HG02973 (cell line): Measurements from ENCODE around the gene CALHM3.
A peak's percentile ranks its signal among the peaks of the same experiment; 100 is the strongest.
"Not testable (repeated sequence)": the region's sequence is repeated elsewhere in the genome, so short reads cannot be mapped to it uniquely, and the experiment has no call there.

Experiments used
- ATAC-seq: cut with Tn5 transposase; IDR thresholded peaks from one replicate; pipeline ENCODE4 v1.9.1; 2021; ENCODE audit warnings: moderate library complexity; ENCODE audit not compliant: unreplicated experiment

Gene CALHM3

DNA sequence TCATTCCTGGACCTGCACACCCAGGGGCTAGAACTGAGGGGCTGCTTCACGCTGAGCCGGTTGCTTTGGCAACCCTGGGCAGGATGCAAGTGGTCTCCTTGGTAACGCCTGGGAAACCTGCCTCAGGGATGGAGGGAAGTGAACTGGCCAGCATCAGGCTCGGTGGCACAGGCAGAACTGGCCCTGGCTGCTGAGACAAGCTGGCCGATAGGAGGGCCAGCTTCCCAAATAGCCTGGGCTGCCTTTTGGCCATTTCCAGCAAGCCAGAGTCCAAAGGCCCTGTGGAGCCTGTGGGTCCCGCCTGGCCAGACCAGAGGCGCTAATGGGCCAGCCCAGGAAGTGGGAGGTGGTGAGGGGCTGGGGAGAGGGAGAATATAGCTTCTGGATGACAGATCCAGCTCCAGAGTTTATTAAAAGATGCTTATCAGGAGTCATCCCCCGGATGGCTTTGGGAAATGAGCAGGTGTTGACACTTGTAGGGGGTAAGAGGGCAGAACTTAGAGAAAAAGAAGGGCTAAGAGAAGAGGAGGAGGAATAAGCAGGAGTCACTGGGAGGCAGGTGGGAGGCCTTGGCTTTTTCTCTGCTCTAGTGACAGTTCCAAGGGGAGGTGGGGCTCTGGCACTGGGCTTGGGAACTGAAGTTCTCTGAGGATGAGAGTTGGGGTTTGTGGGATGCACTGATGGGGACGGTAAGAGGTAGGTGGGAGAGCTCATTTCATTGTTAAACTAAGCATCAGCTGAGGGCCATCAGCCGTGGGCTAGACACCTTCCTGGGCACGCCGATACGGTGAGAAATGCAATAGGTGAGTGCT is 24.0 kb upstream of the CALHM3 start:
- no peak for ATAC-seq

DNA sequence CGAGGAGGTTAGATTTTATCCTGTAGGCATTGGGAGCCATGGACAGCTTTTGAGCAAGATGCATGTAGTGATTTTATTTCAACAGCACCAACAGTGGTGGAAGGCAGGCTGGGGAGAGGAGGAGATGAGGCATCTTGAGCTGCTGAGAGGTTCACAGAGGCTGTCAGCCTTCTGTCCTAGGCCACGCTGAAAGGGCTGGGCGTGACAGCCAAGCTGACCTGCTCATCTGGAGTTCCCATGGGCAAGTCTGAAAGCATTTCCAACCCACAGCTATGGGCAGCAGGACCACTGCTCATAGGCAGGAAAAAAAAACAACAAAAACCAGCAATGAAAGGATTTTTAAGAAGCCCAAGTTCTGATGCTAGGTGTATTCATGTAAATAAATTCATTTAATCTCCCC is 22.1 kb upstream of the CALHM3 start:
- ATAC-seq, result no peak

DNA sequence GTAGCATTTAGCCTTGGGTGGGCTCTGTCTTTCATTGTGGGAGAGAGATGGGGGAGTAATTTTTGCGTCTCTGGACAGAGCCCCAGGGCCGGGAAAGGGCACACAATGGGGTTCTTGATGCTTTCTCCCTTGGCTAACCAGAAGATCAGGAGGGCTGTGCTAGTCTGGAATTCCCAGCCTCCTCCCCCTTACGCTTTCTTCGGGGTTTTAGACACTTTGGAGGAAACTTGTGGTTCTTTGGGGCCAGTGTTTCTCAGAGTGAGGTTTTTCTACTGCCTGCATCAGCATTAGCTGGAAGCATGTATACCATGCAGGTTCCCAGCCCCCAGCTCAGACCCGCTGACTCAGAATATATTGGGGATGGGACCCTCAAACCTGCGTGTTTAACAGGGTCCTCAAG is 21.4 kb upstream of the CALHM3 start:
- ATAC-seq, result no peak

DNA sequence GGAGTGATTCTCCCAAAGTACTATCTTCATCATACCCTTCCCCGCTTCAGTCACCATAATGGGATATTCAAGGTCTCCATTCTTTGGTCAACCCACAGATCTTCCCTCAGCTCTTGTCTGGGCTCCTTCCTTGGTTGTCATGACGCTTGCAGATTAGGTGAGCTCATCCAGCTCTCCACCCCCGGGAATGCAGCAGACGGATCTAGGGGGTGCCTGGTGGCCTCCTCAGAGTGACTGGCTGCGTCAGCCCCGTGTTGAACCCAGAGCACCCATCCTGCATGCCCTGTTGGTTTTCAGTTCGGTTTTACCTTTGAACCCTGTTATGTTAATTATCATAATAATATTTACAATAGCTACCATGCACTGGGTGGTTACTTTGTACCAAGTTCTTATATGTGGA is 20.8 kb upstream of the CALHM3 start:
- ATAC-seq, result no peak

DNA sequence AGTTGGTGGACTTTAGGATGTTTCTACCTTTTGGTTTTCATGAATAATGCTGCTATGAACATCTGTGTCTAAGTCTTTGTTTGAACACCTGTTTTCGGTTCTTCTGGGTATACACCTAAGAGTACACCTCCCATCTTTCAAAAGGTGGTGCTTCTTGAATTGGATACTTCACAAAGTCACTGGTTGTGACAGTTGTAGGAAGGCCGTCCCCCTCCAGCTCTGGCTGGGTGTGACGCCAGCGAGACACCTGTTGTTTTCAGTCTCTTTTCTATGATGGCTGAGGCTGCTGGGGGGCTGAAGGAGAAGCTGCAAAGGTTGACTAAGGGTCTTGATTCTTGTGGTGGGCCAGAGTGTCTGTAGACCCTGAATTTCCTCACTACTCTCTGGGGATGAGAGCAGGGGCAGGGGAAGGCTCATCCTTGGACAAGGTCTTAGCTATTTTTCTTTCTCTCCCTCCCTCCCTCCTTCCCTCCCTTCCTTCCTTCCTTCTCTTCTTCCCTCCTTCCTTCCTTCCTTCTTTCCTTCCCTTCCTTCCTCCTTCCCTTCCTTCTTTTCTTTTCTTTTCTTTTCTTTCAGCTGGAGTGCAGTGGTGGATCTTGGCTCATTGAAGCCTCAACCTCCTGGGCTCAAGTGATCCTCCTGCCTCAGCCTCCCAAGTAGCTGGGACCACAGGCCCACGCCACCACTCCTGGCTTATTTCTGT is 20.0 kb upstream of the CALHM3 start:
- no peak for ATAC-seq

DNA sequence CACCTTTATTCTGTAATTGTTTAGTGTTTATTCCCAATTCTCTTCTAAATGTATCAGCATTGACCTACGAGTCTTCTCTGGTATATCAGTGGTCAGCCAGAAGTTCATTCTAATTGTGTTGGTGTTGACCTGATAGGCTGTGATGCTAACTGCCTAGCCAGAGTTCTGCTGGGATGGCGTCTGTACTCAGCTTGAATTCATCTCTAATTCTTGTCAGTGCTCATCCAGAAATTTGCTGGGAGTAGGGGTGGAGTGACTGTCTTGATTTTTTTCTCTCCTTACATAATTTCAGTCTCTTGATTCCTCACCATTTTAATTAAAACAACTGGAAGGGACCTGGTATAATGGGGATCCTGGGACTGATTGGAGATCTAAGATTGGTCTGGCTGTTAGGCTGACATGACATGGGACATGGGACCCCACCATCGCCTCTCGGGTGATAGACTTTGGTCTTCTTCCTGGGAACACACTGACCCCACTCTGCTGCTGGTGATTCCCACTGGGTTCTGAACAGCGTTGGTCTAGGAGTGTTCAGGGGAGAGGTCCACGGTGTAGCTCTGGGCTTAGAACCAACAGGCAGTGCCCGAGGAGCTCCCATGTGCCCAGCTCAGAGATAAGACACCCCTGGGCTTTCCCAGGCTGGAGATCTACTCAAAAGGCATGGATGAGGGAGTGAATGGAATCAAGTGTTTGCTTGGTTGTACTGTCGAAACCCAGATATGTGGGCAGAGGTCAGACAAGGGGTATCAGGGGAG is 18.3 kb upstream of the CALHM3 start:
- no peak for ATAC-seq

DNA sequence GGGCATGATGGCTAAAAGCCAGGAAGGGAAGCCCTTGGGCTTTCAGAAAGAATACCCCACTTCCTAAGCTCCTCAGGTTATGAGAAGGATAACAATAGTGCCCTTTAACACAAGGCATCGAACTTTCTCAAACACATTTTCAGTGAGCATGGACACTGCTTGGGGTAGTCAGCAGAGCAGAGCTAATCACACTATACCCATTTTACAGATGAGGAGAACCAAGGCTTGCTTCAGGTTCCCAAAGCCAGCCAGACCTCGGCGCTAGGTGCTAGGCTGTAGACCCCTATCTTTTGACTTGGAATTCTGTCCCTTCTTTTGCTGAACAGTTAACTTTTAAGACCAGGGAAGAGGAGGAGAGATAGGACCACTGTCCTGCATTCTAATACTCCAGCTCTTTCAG is 16.3 kb upstream of the CALHM3 start:
- ATAC-seq, result no peak

DNA sequence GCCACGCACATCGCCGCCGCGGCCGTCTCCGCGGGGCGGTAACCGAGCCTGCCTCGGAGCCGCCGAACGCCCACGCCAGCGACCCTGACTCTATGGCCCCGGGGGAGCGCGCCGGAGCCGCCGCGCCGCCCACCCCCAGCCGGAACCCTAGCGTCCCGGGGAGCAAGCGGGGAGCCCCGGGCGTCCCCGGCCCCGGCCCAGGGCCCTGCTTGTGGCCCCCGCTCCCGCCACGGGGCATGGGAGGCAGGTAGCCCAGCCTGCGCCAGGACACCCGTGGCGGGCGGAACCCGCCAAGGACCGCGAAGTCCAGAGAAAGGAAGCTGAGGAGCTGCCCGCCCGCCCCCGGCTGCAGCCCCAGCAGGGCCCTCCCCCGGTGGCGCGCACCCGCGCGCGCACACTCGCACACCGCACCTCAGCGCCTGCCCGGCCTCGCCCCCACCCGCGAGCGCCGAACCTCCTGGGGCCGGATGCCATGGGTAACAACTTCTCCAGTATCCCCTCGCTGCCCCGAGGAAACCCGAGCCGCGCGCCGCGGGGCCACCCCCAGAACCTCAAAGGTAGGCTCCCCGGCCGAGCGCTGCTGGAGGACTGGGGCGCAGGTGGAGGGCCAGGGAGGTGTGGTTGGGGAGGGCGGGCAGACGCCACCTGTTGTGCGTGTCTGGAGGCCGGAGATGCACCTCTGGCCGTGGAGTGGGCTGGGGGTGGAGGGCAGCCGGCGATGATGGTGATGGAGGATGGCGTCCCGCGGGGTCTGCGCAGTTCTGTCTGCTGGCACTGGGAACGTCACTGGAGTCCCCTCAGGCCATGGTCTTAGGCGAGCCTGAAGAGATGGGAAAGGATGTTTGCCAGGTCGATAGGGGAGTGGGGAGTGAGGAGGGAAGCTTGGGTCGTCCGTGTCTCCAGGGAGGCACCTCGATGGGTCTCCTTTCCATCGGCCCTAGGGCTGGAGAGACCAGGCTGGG is 15.2 kb upstream of the CALHM3 start:
- no peak for ATAC-seq

DNA sequence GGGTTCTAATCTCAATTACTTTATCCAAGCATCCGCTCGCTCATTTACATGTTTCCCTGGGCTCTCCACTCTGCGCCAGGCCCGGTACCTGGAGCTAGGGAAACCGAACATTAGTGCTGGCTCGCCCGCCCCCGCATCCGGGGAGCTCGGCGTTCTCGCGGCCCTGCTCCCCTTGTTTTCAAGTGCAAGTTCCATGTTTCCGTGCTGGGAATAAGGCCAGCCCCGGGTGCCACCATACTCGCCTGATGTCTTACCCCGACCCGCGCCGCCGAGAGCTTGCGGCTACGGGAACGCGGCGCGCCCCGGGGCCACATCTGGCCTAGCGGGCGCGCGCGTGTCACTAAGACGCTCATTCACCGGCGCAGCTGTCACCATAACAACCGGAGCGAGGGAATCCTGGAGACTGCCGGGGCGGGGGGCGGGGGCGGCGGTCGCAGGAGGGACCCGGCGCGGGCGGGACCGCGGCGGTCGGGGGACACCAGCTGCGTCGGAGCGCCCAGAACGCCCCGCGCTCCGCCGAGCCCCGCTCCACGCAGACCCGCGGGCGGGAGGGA is 14.4 kb upstream of the CALHM3 start, which contains the start of gene NEURL1:
Gene NEURL1, plus strand, starts transcription at position 344 of the 554 bp plus-strand sequence. CDS start 683 bp downstream, outside the sequence.
- no peak for ATAC-seq

DNA sequence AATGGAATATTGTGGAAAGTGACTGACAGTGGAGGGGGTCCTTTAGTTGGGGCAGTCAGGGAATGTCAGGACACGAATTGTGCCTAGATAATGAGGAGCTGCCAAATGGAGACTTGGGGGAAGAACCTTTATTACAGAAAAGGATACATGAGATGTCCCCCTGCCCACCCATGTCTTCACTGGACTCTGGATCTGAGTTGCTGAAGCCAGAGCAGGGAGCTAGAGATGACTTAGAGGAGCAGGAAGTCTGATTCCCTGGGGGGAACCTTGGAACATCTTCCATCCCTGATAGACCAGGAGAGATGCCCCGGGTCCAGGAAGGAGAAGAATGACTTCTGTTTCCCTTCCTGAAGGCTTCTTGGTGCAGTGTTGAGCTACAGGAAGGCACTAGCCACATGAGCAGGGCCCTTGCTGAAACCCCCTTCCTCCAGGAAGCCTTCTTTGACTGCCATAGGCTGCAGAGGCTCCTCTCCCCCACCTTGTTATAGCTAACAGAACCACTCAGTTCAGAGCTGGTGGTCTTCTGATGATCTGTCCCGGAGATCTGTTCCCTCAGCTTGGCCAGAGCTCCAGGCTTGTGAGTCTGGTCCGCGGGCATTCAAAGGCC is 13.7 kb upstream of the CALHM3 start:
- no peak for ATAC-seq

DNA sequence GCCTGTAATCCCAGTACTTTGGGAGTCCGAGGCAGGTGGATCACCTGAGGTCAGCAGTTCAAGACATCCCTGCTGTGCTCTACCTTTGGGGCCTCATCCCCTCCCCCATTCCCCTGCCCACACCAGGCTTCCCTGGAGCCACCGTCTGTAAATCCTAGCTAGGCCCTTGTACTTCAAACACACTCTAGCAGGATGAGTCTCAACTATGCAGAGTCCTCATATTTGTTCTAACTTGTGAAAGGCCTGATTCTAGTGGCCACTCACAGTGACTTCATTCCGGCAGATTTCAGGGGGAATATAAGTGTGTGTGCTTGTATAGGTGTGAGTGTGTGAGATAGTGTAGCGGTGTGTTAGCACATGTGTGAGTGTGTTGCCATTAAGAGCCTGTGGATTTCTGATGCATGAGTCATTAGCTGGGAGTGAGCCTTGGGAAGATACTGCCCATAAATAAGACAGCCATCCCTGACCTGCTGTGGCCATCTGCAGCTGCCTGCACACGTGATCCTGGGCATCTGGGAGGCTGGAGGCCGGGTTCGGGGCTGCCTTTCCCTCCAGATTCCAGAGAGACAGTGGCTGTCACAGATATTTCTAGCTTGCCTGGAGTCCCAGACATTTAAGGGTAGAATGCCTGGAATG is 12.8 kb upstream of the CALHM3 start:
- ATAC-seq, result no peak

DNA sequence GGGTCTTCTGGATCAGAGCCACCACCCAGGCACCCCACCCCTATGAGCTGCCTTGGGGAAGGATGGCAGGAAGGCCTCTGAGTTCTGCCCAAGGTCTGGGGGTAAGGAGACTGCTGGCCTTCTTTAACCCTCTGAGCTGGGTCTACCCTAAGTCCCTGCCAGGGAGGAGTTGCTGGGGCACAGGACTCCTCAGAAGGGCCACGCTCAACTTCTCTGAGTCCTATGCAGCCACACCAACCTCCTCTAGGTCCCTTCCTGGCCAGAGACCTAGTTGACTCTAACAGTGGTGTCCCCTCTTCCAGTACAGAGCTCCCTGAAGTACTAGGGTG is 11.9 kb upstream of the CALHM3 start:
- peak; percentile 19 for ATAC-seq

DNA sequence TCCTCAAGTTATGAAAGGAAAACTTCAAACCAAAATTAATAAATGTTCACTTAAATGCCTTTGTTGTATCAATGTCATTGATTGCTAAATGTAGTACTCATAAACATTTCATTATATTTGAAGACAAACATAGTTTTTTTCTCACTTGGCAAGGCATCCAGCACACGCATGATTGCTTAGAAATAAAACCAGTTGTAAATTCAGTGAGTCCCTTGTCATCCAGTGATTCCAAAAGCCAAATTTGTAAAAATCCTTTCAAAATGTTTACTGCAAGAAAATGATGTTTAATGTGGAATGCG is 8.3 kb upstream of the CALHM3 start:
- no peak for ATAC-seq

DNA sequence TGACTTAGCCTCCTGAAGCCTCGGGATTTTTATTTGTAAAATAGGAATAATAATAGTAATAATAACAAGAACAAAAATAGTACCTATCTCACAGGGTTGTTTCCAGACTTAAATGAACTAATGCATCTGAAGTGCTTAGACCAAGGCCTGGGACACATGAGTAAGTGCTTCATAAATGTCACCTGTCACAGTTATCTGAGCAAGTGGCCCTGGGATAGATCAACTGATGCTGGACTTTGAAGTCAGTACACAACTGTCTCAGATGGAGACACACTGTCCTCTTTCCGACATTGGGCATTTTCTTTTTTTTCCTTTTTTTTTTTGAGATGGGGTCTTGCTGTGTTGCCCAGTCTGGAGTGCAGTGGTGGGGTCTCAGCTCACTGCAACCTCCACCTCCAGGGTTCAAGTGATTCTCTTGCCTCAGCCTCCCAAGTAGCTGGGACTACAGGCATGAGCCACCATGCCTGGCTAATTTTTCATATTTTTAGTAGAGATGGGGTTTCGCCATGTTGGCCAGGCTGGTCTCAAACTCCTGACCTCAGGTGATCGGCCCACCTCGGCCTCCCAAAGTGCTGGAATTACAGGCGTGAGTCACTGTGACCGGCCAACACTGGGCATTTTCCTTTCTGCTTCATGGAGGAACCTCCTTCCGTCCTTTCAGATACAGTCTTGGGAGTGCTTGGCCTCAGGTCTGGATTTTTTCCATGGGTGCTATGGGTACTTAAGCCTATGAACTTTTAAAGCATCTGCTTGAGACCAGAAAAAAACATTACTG is 7.8 kb upstream of the CALHM3 start:
- ATAC-seq, result not testable (repeated sequence)

DNA sequence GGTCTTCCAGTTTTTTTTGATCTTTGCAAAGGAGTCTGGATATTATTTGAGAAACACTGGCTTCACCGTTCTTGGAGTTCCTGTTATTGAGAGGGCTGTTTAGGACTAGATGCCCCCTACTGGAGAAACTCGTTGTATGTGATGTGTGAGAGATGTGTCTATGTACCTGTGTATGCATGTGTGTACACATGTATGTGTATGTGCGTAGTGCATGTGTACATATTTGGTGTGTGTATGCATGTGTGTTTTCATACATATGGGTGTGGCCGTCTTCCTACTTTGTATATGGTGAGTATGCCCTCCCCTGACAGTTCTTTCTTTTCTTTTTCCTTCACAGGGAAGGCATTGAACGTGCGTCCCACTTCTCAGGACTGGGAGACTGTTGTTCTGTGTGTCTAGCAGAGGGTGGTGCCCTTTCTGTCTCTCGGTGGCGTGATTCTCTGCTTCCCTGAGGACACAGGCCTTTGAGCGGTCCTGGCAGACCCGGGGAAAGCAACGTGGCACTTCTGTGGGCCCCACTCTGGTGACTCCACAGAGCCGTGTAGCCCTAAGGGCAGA is 3.0 kb upstream of the CALHM3 start:
- no peak for ATAC-seq

DNA sequence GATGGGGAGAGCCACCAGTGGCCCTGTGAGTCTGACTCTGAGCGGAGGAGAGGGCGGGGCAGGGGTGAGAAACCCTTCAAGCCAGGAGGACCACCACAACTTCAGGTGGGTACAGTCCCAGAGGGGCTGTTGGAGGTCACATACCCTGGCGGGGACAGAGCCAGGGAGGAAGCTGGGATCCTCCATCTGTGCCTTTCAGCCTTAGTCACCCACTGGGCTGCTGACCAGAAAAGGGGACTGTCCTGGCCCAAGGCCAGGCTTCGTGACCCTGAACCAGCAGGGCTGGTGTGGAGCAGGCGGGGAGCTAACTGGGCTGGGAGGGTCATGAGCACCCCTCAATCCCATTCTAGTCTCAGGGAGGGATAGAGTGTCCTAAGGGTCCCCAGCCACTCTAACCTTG is 1.5 kb upstream of the CALHM3 start:
- no peak for ATAC-seq

DNA sequence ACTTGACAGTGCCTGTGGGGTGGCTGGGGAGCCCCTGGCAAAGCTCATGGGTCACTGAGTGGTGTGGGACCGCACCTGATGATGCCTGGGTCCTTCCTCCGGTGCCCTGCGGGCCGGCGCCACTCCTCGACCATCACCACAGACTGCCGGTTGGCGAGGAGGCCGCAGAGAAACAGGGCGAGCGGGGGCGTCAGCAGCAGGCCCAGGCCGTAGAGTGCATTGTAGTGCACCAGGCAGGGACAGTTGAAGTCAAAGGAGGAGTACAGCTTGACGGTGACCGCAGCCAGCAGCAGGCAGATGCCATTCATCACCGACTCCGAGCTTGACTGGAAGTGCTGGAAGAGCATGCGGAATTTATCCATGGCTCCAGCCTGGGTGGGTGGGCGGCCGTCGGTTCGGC is 369 bp downstream of the CALHM3 start:
- no peak for ATAC-seq

DNA sequence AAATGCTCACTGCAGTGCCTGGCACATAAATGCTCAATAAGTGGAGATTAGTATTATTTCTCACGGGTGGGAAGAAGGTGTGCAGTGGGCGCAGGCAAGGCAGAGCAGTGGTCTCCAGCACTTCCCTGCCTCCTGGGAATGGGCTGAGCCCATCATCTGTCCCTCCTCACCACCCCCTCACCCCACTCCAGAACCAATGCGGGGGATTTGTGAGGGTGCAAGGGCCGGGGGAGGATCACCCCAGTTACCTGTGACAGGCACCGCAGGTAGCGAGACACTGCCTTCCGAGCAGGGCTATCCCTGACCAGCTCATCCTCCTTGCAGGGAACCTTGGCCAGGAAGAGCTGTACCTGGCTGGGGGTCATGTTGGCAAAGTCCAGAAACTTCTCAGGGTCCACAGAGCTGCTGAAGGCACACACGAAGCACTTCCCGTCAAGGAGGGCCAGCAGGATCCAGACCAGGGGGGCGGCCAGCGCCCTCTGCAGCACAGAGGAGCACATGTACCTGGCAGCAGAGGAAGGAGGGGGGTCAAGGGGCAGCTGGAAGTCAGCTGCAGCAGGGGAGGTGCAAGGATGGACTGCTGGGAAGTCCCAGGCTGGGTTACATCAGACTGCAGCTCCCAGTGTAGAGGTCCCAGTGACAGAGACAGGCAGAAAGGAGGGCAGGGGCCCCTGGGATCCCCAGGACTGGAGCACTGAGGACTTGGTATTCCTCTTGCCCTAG is 2.8 kb downstream of the CALHM3 start:
- peak; percentile 36 for ATAC-seq
